Astrocyte of the hippocampus (primary cell): ENCODE data around the gene ANKLE2.
"Not testable (repeated sequence)": the region's sequence is repeated elsewhere in the genome, so short reads cannot be mapped to it uniquely, and the experiment has no call there.

Source experiments
- DNase-seq: peaks from one replicate; pipeline ENCODE4 v3.0.0; 2011; ENCODE audit warnings: low read depth, low spot score

The ANKLE2 gene

GRCh38 chr12:132719954-132720324 is 41.7 kb downstream of the ANKLE2 start:
- no peak for DNase-seq

- no peak for DNase-seq
Observed at GRCh38 chr12:132719141-132719953, 42.3 kb downstream of the ANKLE2 start.

GRCh38 chr12:132718644-132719043 is 43.0 kb downstream of the ANKLE2 start:
- no peak for DNase-seq

DNA sequence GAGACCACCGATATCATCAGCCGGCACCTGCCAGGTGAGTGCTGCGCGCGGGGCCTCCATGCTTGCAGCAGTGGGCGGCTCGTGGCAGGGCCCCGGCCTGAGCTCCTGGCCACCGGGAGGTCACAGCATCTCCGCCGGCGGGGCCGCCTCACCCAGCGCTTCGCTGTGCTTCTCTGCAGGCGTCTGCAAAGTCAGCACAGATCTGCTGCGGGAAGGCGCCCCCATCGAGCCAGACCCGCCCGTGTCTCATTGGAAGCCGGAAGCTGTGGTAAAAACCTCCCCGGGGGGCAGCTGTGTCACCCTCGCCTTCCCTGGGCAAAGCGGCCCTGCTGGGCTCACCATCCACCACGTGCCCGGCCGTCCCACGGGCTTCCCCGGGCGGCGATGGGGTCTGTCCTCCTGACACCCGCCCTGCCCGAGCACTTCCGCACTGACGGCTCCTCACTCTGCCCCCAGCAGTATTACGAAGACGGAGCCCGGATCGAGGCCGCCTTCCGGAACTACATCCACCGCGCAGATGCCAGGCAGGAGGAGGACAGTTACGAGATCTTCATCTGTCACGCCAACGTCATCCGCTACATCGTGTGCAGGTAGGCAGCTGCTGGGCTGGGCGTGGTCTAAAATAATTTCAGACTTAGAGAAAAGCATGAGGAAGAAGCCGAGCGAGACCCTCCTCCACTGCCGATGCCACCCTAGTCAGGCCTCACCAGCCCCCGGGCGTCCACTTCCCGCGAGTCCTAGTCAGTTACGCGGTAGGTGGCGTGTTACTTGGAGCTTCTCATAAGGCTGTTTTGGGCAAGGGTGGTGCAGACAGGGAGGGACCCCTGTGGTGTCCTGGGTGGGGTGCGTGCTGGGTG is 43.9 kb downstream of the ANKLE2 start:
- DNase-seq: no peak

DNA sequence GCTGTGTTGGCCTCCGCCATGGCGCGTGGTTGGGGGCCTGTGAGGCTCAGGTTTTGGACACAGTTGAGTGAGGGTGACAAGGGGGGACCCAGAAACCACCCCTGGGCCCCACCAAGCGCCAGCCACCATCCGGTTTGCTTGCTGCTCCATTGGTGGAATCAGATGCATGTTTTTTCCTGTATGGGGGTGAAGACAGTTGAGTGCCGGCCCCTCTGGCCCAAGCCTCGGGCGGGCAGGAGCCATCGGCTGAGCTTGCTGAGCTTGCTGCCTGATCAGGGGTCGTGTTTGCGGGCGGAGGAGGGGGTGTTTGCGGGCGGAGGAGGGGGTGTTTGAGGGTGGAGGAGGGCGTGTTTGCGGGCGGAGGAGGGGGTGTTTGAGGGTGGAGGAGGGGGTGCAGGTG is 44.6 kb downstream of the ANKLE2 start:
- DNase-seq: no peak

DNA sequence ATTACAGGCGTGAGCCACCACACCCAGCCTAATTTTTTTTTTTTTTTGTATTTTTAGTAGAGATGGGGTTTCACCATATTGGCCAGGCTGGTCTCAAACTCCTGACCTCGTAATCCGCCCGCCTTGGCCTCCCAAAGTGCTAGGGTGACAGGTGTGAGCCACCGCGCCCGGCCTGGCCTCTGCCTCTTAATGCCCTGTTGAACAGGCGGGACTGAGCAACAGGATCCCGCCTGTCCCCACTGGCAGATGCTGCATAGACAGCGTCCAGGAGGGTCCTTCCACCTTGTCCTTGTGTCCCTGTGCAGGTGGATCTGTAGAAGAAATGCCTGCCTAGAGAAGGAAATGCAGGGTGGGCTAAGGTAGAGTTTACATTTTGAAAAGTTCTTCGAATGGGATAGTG is 45.3 kb downstream of the ANKLE2 start:
- no peak for DNase-seq

GRCh38 chr12:132715874-132716273 is 45.8 kb downstream of the ANKLE2 start:
- DNase-seq: no peak

- DNase-seq: no peak
Observed at GRCh38 chr12:132713123-132713522, 48.5 kb downstream of the ANKLE2 start.

GRCh38 chr12:132711080-132711843 is 50.4 kb downstream of the ANKLE2 start:
- DNase-seq: peak; percentile 45

GRCh38 chr12:132710405-132711079 is 51.1 kb downstream of the ANKLE2 start, which contains the start of gene PGAM5:
Gene PGAM5 (plus strand): TSS chr12:132710842. CDS start chr12:132710877, 35 bp downstream.
- peak; percentile 94 for DNase-seq

GRCh38 chr12:132710043-132710404 is 51.6 kb downstream of the ANKLE2 start:
- DNase-seq: no peak

- DNase-seq: no peak
Observed at GRCh38 chr12:132708150-132708549, 53.5 kb downstream of the ANKLE2 start.

- DNase-seq: no peak
Observed at GRCh38 chr12:132707241-132707640, 54.4 kb downstream of the ANKLE2 start.

DNA sequence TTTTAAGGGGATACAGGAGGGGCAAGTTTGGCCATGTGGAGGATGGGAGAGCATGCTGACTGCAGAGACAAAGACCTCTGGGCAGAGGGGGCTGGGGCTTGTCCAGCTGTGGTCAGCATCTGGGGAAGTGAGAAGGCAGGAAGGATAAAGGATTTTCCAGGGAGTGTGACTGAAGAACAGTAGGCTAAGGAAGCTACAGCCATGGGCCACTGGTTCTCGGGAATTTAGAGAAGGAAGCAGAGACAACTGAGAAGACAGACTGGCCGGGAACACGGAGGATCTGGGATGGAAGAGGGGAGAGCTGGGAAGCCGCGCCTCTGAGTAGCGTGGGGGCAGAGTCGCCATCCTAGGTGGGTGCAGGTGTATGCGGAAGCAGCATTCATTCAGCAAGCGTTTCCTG is 58.0 kb downstream of the ANKLE2 start:
- DNase-seq: no peak

- no peak for DNase-seq
Observed at GRCh38 chr12:132702640-132703039, 59.0 kb downstream of the ANKLE2 start.

GRCh38 chr12:132700212-132700822 is 61.3 kb downstream of the ANKLE2 start:
- peak; percentile 76 for DNase-seq

GRCh38 chr12:132698341-132698740 is 63.3 kb downstream of the ANKLE2 start:
- DNase-seq: no peak

DNA sequence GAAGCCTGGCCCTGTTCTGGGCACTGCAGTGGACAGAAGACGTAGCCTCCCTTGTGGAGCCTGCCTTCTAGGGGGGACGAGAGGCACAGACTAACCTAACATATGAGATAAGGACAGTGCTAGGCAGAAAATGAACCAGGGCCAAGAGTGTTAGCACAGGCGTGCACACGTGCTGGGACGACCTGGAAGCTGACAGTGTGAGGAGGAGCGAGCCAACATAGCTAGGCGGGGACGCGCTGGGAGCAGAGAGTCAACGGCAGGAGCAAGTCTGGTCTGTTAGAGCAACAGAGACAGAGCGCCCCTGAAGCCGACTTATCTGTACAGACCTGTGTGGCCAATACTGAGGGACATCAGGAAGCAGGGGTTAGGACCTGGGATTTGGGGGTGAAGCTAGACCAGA is 66.2 kb downstream of the ANKLE2 start:
- DNase-seq: no peak

- not testable (repeated sequence) for DNase-seq
Observed at GRCh38 chr12:132694888-132695287, 66.7 kb downstream of the ANKLE2 start.

DNA sequence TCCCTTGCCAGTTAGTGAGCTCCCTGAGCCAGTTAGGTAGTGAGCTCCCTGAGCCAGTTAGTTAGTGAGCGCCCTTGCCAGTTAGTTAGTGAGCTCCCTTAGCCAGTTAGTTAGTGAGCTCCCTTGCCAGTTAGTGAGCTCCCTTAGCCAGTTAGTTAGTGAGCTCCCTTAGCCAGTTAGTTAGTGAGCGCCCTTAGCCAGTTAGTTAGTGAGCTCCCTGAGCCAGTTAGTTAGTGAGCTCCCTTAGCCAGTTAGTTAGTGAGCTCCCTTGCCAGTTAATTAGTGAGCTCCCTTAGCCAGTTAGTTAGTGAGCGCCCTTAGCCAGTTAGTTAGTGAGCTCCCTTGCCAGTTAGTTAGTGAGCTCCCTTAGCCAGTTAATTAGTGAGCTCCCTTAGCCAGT is 69.6 kb downstream of the ANKLE2 start:
- DNase-seq: not testable (repeated sequence)

DNA sequence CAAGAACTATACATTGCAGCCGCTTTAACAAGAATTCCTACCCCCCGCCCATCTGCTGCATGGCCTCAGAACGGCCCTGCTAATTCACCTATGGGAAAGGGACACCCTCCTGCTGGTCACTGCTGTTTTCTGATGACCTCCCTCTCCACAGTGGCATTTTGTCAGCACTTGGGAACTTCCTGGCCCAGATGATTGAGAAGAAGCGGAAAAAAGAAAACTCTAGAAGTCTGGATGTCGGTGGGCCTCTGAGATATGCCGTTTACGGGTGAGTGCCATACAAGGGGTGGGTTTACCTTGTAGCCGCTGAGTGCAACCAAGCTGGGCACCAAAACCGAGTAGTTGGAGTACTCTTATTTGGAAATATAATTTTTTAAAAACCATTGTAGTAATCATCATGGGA is 71.5 kb downstream of the ANKLE2 start:
- DNase-seq: no peak
